ENCODE data around the gene CLCA1. TPM values are rescaled to one million over a fixed set of nuclear protein-coding genes. Genes with fewer than 3 reads are reported as not detected.
"Not testable (repeated sequence)": the region's sequence is repeated elsewhere in the genome, so short reads cannot be mapped to it uniquely, and the experiment has no call there.

Gene CLCA1
- total and polyA plus RNA-seq, 9 donors = 0.07 to 1.5 (median 0.43) TPM; not detected in 6

GRCh38 chr1:86500714-86501113 lies 32.0 kb downstream of the CLCA1 start:
- Histone ChIP-seq H3K27ac (no peak overlapping the region), H3K4me3 (no peak overlapping the region), H3K36me3 (no peaks in the 10 kb centered on the region), H3K4me1 (ENCODE audit: insufficient read depth) (no peaks in the 10 kb centered on the region), H3K27me3 (no peaks in the 10 kb centered on the region), H3K9me3 (no peaks in the 10 kb centered on the region)
- intact Hi-C loops (cut with DNase I) = no loop called here
- no peak for DNase-seq
- 53 to 65% (median 64%) methylated on average over 2 of the region's 2 CpGs for WGBS, 3 donors
- TF ChIP-seq CTCF (IDR thresholded peaks at IDR 0.05) = no peak
- TF ChIP-seq EP300 (IDR thresholded peaks at IDR 0.05) = no peak
- TF ChIP-seq POLR2A (IDR thresholded peaks at IDR 0.05) = no peak

GRCh38 chr1:86502125-86502646 lies 33.5 kb downstream of the CLCA1 start:
- H3K4me1 ChIP-seq (ENCODE audit: insufficient read depth); H3K9me3 ChIP-seq; intact Hi-C loops (cut with DNase I); H3K36me3 ChIP-seq; H3K4me3 ChIP-seq; H3K27me3 ChIP-seq: not testable (repeated sequence)
- WGBS, 3 donors = 65 to 75% (median 74%) methylated on average over 16 of the region's 16 CpGs
- peak overlapping the region in 1 of 2 donors; percentile 73 for H3K27ac ChIP-seq
- DNase-seq = peak in 1 of 5 donors; percentile 34

GRCh38 chr1:86502721-86503405 lies 34.1 kb downstream of the CLCA1 start:
- Histone ChIP-seq H3K4me3 (no peak overlapping the region), H3K36me3 (no peaks in the 10 kb centered on the region), H3K9me3 (no peaks in the 10 kb centered on the region), H3K4me1 (ENCODE audit: insufficient read depth) (no peaks in the 10 kb centered on the region), H3K27me3 (no peaks in the 10 kb centered on the region), H3K27ac (peak overlapping the region; percentile 58 to 73)
- 21 to 28% (median 26%) methylated on average over 18 of the region's 18 CpGs for WGBS, 3 donors
- DNase-seq = peak; percentile 21 to 48 (median 26)
- intact Hi-C loops (cut with DNase I) = no loop called here
- no peak for TF ChIP-seq EP300 (IDR thresholded peaks at IDR 0.05)
- TF ChIP-seq CTCF (IDR thresholded peaks at IDR 0.05) = no peak
- no peak for TF ChIP-seq POLR2A (IDR thresholded peaks at IDR 0.05)

GRCh38 chr1:86503406-86504136 lies 34.8 kb downstream of the CLCA1 start:
- H3K36me3 ChIP-seq = no peaks in the 10 kb centered on the region
- H3K4me3 ChIP-seq = peak overlapping the region; percentile 24
- TF ChIP-seq EP300 (IDR thresholded peaks at IDR 0.05) (no peak), POLR2A (IDR thresholded peaks at IDR 0.05) (no peak), CTCF (IDR thresholded peaks at IDR 0.05) (no peak)
- peak; percentile 58 to 73 (median 63) for DNase-seq
- intact Hi-C loops (cut with DNase I) = no loop called here
- H3K9me3 ChIP-seq = no peaks in the 10 kb centered on the region
- H3K27me3 ChIP-seq = no peaks in the 10 kb centered on the region
- 3 to 5% (median 5%) methylated on average over 18 of the region's 18 CpGs for WGBS, 3 donors
- H3K4me1 ChIP-seq (ENCODE audit: insufficient read depth) = no peaks in the 10 kb centered on the region
- peak overlapping the region; percentile 58 to 73 for H3K27ac ChIP-seq

- DNase-seq = peak in 3 of 5 donors; percentile 15 to 34 (median 20)
- Histone ChIP-seq H3K36me3 (no peaks in the 10 kb centered on the region), H3K27me3 (no peaks in the 10 kb centered on the region), H3K27ac (peak overlapping the region; percentile 58 to 73), H3K4me1 (ENCODE audit: insufficient read depth) (no peaks in the 10 kb centered on the region), H3K9me3 (no peaks in the 10 kb centered on the region), H3K4me3 (peak overlapping the region; percentile 24)
- intact Hi-C loops (cut with DNase I) = no loop called here
- no peak for TF ChIP-seq EP300 (IDR thresholded peaks at IDR 0.05)
- TF ChIP-seq POLR2A (IDR thresholded peaks at IDR 0.05) = no peak
- TF ChIP-seq CTCF (IDR thresholded peaks at IDR 0.05) = no peak
- 6 to 10% (median 7%) methylated on average over 9 of the region's 9 CpGs for WGBS, 3 donors
Measured at GRCh38 chr1:86504137-86504479, 35.4 kb downstream of the CLCA1 start.

Data from ovary (tissue), 9 donors.